GM19395 (cell line): ENCODE results near the gene FAM187B.
A peak's percentile ranks its signal among the peaks of the same experiment; 100 is the strongest.
"Not testable (repeated sequence)": the region's sequence is repeated elsewhere in the genome, so short reads cannot be mapped to it uniquely, and the experiment has no call there.

Source experiments
- ATAC-seq: cut with Tn5 transposase; IDR thresholded peaks from one replicate; pipeline ENCODE4 v1.9.1; 2021; ENCODE audit warnings: mild to moderate bottlenecking, moderate library complexity; ENCODE audit not compliant: unreplicated experiment

Gene FAM187B

GRCh38 chr19:35262101-35262761 lies 33.7 kb upstream of the FAM187B start:
- no peak for ATAC-seq

GRCh38 chr19:35261356-35262100 lies 33.0 kb upstream of the FAM187B start:
- no peak for ATAC-seq

- no peak for ATAC-seq
Observed at GRCh38 chr19:35260694-35261304, 32.3 kb upstream of the FAM187B start.

DNA sequence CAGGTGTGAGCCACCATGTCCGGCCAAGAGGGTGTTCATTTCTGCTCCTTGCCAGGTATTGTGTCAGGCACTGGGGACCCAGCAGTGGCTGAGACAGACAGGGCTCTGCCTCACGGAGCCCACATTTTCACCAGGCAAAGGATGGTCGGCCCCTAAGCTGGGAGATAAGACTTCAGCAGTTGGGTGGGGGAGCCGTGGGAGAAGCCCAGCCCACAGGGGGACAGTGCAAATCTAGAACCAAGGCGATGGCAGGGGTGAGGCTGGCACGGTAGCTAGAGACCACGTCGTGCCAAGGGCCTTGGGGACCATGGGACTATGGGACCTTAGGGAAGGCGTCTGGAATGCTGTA lies 28.5 kb upstream of the FAM187B start:
- ATAC-seq = no peak

GRCh38 chr19:35256566-35256965 lies 28.0 kb upstream of the FAM187B start:
- ATAC-seq = no peak

- no peak for ATAC-seq
Observed at GRCh38 chr19:35254341-35255297, 26.1 kb upstream of the FAM187B start.

DNA sequence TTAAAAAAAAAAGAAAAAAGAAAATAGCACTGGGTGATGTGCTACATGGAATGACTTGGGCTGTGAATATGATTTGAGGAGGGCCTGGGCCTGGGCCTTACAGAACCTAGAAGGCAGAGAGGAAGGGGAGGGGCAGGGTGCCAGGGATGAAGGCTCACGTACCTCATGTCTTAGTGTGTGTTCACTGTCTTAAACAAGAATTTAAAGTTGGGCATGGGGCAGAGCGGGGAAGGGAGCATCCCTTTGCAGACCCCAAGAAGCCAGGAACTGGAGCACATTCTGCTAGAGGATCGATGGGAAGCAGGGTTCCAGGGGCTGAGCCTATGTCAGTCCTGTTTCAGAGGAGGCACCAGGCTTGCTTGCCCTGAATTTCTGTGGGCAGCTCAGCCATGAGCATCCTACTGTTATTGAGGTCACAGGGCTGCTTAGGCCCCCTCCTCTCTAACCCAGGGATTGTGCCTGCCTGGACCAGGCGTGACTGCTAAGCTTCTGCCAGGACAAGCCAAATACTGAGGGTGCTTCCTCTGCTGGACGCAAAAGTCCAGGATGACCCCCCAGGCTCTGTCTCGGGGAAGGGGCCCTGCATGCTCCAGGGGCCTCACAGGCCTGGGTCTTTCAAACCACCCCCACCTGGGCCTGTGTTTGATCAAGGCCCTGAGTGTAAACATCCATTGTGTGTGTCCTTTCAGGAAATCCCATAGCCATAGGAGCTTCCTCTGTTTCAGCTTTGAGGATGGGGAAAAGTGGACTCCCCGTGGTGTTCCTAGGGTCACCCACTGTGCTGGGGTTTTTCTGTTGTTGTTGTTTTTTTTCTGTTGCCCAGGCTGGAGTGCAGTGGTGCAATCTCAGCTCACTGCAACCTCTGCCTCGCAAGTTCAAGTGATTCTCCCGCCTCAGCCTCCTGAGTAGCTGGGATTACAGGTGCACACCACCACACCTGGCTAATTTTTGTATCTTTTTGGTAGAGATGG lies 25.1 kb upstream of the FAM187B start:
- ATAC-seq = no peak

- no peak for ATAC-seq
Observed at GRCh38 chr19:35251456-35251855, 22.9 kb upstream of the FAM187B start.

DNA sequence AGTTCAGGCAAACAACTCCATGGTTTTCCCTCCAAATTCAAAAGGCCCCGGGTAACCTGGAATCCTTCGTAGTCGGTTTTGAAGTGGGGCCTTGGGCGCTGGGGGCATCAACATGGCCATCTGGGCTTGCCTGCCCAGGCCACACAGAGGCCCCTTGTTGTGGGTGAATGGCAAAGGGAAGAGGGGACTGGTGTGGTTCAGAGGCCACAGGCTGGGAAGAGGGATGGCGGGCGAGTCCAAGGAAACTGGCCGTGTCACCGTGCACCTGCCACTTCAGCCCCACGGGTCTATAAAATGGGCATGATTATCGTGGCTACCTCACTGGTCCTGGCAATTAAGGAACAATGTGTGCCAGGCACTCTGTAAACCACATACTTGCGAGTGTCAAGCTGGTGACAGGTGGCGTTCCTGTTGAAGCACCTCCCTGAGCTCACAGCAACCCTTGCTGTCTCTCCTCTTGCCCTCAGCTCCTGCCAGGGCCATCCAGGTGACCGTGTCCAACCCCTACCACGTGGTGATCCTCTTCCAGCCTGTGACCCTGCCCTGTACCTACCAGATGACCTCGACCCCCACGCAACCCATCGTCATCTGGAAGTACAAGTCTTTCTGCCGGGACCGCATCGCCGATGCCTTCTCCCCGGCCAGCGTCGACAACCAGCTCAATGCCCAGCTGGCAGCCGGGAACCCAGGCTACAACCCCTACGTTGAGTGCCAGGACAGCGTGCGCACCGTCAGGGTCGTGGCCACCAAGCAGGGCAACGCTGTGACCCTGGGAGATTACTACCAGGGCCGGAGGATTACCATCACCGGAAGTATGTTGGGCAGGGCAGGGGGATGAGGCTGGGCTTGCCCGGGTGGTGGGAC lies 21.5 kb upstream of the FAM187B start:
- no peak for ATAC-seq

DNA sequence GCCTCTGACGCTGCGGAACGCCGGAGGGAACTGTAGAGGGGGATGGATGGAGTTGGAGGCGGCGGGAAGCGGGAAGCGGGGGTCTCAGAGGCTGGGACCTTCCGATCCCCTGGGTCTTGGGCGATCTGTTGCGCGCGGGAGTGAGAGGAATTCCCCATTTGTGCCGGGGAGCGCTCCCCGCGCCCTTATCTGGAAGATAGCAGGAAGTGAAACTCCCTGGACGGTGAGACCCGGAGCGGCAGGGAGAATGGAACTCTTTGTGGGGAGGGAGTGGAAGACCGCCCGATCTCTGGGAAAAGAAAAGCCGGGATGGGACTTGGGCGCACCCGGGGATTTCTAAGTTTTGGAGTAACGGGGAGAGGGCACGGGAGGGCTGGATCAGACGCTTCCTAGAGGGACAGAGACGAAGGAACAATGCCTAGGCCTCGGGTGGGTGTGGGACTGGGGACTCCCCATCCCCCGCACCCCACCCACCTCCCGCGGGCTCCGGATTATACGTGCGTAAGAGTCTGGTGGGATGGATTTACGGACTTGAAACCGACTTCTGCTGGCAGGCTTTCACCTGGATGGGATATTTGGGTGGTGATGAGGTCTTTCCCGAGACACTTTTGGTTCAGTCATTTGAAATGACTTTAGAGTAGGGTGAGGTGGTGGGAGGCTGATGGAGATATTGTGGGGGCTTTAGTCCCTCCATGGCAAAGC lies 20.8 kb upstream of the FAM187B start:
- ATAC-seq = no peak

GRCh38 chr19:35248310-35249145 lies 20.0 kb upstream of the FAM187B start, which contains the start of gene LSR:
LSR (plus strand) TSS chr19:35249002; CDS start chr19:35249023, 21 bp downstream.
- ATAC-seq = peak; percentile 77

DNA sequence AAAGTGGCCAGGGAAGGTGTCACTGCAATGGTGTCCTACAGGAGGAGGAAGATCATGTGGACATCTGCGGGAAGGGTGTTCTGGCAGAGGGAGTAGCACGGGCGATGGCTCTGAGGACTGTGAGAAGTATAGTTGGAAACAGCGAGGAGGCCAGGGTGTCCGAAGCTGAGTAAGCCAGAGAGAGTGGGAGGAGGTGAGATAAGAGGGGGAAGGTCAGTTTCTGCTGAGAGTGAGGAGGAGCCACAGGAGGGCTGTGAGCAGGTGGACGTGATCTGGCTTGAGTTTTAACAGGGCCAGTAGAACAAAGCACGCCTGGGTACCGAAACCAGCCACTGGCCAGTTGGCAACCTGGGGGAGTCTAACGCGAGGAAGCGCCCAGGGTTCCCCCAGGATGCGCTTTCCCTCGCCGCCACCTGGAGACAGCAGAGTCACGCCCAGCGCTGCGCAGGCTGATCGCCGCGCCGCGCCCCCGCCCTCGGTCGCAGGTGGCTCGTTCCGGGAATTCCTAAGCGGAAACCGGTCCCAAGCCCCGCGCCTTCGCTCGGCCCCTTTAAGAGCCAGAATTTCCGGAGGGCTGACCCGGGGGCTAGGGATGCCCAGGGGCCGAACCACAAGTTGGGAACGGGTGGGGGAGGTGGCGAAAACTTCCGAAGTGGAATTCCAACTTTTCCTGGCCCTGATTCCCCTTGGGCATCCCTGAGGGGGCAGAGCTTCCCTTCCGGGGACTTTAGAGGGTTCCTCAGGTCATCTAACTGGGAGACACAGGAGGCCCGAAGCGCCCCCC lies 19.2 kb upstream of the FAM187B start:
- ATAC-seq = peak; percentile 49

DNA sequence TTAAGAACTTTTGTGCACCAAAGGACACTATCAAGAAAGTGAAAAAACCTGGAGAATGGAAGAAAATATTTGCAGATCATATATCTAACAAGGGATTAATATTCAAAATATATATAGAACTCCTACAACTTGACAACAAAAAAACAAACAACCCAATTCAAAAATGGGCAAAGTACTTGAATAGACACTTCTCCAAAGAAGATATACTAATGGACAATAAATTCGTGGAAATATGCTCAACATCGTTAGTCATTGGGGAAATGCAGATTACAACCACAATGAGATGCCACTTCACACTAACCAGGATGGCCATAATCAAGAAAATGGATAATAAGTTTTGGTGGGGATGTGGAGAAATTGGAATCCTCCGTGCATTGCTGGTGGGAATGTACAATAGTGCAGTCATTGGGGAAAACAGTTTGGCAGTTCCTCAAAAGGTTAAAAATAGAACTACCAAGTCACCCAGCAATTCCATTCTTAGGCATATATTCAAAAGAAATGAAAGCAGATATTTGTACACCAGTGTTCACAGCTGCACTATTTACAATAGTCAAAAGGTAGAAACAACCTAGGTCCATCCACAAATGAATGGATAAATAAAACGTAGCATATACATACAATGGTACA lies 18.0 kb upstream of the FAM187B start:
- no peak for ATAC-seq

DNA sequence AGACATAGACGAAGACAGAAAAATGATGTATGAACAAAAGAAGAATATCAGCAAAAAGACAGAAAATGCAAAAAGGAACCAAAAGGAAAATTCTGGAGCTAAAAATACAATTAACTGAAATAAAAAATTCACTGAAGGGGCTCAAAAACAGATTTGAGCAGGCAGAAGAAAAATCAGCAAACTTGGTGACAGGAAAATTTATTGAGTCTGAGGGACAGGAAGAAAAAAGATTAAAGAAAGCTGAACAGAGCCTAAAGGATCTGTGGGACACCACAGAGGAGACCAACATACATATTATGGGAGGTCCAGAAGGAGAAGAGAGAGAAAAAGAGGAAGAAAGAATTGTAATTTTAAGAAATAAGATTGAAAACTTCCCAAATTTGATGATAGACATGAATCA lies 12.9 kb upstream of the FAM187B start:
- ATAC-seq = no peak

GRCh38 chr19:35240327-35240726 lies 11.8 kb upstream of the FAM187B start:
- no peak for ATAC-seq

DNA sequence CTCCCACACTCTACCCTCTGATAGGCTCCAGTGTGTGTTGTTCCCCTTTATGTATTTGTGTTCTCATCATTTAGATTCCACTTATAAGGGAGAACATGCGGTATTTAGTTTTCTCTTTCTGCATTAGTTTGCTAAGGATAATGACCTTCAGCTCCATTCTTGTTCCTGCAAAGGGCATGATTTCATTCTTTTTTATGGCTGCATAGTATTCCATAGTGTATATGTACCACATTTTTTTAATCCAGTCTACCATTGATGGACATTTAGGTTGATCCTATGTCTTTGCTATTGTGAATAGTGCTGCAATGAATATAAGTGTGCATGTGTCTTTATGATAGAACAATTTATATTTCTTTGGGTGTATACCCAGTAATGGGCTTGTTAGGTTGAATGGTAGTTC lies 11.1 kb upstream of the FAM187B start:
- not testable (repeated sequence) for ATAC-seq
